GM21528 (cell line): ENCODE results near the gene PLEKHA8.

Source experiments
- ATAC-seq: cut with Tn5 transposase; IDR thresholded peaks from one replicate; pipeline ENCODE4 v1.9.1; 2021; ENCODE audit warnings: mild to moderate bottlenecking, moderate library complexity; ENCODE audit not compliant: unreplicated experiment, low FRiP score

The PLEKHA8 gene

GRCh38 chr7:30178748-30179436 is 150.7 kb downstream of the PLEKHA8 start:
- ATAC-seq: peak; percentile 82
